ENCODE data around the gene SYT15. TPM values are rescaled to one million over a fixed set of nuclear protein-coding genes. Genes with fewer than 3 reads are reported as not detected.

Gene SYT15
- total RNA-seq, 6 donors from 2014 or later = 11.6 to 52.4 (median 25.4) TPM

DNA sequence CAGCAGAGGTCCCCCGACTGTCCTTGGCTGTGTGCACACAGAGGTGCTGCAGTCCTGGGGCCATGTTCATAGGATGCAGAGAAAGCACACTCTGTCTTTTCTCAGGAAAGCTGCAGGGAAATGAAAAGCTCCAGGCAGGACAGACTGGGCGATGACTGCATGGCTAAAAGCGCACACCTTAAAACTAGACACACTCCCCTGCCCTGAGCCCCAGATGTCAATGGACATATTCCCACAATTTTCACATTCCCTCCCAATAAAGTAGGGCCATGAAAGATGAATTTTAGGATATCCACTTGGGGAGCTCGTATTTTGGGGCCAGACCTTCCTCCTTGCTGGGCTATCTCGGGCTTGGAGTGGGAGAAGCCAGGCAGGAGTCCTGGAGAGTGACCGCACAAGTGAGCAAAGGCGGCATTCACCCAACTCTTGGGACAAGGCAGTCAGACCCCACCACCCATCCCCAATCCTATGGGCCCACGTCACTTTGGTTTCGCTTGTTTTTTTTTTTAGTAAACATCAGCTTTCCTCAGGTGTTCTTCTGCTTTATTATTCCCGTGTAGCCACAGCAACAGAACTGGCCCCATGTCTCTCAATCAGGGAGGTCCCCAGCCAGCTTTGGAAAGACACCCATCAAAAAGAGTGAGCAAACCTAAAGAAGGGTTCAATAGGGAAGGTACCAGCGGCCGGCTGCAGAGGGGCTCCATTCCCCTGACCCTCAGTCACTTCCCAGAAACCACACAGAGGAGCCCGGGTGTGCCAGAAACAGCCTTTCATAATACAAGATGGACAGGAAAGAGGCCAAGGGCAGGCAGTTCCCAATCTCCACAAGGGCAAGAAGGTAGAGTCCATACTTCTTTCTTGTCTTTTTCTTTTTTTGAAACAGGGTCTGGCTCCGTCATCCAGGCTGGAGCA, 35.2 kb upstream of the SYT15 start:
- peak; percentile 23 to 41 for DNase-seq
- 85 to 86% methylated on average over 14 of the region's 14 CpGs for WGBS, 2 donors

DNA sequence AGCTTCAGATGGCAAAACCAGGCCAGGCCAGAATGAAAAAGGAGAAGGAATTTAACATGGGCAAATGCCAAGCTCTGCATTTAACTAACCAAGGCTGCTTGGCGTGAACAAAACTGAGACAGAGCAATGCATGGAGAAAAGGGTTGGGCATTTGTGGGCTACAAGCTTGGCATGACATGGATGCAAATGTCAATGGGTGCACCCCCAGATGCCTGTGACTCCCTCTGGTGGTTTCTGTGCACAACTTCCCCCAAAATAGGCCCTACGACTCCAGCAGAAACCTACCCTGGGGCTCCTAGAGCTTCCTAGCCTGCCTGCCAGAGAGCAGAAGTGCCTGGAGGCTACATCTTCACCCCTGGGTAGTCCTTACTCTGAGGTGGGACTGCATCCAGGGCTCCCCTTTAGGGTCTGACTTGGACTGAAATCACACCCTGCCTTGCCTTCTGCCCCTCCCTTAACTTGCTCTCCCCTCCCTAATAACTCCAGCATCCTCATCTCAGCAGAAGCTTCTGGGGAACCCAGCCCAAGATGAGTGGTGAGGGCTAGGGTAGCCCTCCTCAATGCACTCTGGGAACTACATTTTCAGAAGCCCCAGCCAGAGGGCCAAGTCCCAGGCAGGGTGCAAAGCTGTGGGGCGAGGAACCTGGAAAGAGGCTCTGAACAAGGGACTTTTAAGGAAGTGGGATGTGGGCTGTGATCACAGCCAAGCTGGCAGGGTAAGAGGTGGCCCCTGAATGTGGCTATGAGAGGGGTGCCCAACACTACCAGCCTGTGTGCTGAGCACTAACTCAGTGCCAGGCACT, 33.7 kb upstream of the SYT15 start:
- no peaks in the 10 kb centered on the region for H3K27me3 ChIP-seq
- 65 to 73% methylated on average over 3 of the region's 3 CpGs for WGBS, 2 donors
- no peak for ATAC-seq (ENCODE audit: low FRiP score in 2 of 2)
- peaks cover 9 to 38% (median 16%) of the 10 kb centered on the region in 4 donors for H3K4me1 ChIP-seq
- peaks cover 0 to 7% (median 1%) of the 10 kb centered on the region in 4 donors for H3K36me3 ChIP-seq
- TF ChIP-seq EP300 (IDR thresholded peaks at IDR 0.05) = no peak
- TF ChIP-seq, protein P1, sequence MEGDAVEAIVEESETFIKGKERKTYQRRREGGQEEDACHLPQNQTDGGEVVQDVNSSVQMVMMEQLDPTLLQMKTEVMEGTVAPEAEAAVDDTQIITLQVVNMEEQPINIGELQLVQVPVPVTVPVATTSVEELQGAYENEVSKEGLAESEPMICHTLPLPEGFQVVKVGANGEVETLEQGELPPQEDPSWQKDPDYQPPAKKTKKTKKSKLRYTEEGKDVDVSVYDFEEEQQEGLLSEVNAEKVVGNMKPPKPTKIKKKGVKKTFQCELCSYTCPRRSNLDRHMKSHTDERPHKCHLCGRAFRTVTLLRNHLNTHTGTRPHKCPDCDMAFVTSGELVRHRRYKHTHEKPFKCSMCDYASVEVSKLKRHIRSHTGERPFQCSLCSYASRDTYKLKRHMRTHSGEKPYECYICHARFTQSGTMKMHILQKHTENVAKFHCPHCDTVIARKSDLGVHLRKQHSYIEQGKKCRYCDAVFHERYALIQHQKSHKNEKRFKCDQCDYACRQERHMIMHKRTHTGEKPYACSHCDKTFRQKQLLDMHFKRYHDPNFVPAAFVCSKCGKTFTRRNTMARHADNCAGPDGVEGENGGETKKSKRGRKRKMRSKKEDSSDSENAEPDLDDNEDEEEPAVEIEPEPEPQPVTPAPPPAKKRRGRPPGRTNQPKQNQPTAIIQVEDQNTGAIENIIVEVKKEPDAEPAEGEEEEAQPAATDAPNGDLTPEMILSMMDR (IDR thresholded peaks at IDR 0.05) = peak in 4 of 6 experiments; percentile 5 to 38 (median 24)
- DNase-seq = peak in 1 of 2 donors; percentile 21
- peak overlapping the region in 2 of 4 donors; percentile 21 to 47 for H3K27ac ChIP-seq
- H3K4me3 ChIP-seq = no peak overlapping the region
- H3K9me3 ChIP-seq = no peaks in the 10 kb centered on the region

More for the DNA sequence above, 35.2 kb upstream of the SYT15 start:
- ATAC-seq (ENCODE audit: low FRiP score in 2 of 2) = no peak
- Histone ChIP-seq H3K4me1 (peaks cover 9 to 47% (median 21%) of the 10 kb centered on the region in 4 donors), H3K27me3 (no peaks in the 10 kb centered on the region), H3K9me3 (no peaks in the 10 kb centered on the region), H3K36me3 (no peaks in the 10 kb centered on the region), H3K4me3 (no peak overlapping the region), H3K27ac (peak overlapping the region in 2 of 4 donors; percentile 20 to 47)
- TF ChIP-seq EP300 (IDR thresholded peaks at IDR 0.05) (no peak), POLR2AphosphoS5 (IDR thresholded peaks at IDR 0.05) (no peak), POLR2A (IDR thresholded peaks at IDR 0.05) (no peak)
- TF ChIP-seq, protein P1 (IDR thresholded peaks at IDR 0.05) = no peak

DNA sequence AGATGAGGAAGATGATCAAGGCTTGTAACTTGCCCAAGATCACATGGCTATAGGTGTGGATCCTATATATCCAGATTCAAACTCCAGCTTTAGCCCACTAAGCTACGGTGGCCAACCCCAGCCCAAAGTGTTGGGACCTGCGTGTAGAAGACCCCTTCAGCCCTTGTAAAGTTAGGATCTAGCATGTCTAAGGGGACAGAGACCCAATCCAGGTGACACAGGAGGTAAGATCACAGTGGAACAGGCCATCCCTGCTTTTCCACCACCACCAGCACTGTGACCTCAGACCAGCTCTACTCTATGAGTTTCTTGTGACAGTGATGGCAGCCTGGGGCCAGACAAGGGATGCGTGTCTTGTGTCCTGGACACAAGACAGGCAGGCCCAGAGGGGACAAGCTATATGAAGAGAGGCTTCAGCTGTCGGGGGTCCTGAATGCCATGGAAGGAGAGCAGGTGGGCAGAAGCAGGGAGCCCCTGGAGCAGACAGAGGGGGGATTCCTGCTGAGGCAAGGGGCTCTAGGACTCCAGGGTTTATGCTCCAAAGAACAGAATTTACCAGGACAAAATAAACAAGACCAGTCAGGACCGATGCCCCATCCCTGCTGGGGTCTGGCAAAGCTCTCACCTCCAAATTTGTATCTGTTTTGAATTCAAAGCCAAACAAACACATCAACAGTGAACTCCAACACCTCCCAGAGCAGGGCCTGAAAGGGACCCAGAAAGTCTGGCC, 32.9 kb upstream of the SYT15 start:
- no peak for ATAC-seq (ENCODE audit: low FRiP score in 2 of 2)
- peak in 1 of 2 donors; percentile 22 for DNase-seq
- Histone ChIP-seq H3K27ac (peak overlapping the region in 2 of 4 donors; percentile 43 to 54), H3K36me3 (peaks cover 0 to 9% (median 1%) of the 10 kb centered on the region in 4 donors), H3K4me1 (peaks cover 5 to 31% (median 9%) of the 10 kb centered on the region in 4 donors), H3K4me3 (no peak overlapping the region), H3K27me3 (no peaks in the 10 kb centered on the region), H3K9me3 (no peaks in the 10 kb centered on the region)
- 83 to 92% methylated on average over 5 of the region's 5 CpGs for WGBS, 2 donors
- TF ChIP-seq, protein P1 (IDR thresholded peaks at IDR 0.05) = no peak
- no peak for TF ChIP-seq POLR2A (IDR thresholded peaks at IDR 0.05)
- no peak for TF ChIP-seq POLR2AphosphoS5 (IDR thresholded peaks at IDR 0.05)
- TF ChIP-seq EP300 (IDR thresholded peaks at IDR 0.05) = no peak

DNA sequence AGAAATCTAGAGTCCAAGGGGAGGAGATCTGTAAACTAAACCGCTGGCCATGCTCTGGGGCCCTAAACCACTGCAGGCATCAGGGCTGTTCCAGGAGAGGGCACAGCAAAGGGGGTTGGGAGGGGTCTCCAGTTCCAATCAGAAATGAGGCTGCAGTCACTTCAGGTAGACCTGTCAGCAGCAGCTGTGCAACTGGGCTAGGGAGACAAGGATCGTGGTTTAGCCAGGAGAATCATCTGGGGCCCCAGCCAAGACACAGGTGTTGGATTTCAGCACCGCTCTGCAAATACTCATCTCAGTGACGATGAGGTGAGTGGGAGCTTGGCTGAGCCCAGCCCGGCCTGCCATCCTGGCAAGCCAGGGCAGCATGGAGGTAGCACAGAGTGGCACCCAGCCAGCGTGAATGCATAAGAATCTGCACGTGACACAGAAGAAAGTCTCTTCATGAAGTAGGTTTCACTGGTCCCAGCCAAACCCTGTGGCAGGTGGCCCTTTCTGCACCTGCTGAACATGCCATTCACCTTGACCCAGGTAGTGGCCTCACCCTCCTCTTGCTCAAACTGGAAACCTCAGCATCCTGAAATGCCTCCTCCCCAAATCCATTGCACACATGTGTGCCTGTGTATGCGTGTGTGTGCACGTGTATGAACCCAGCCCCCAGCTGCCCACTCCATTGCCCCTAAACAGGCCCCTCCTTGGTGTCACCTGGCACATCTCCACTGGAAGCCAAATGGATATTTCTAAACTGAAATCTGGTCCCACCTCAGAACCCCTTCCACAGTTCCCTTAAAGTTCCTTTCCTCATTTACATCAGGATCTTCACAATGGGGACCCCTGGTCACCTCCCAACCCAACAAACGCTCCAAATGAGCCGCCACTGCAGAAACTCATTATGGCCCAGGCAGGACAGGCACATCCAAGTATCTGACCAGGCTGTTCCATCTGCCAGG, 32.1 kb upstream of the SYT15 start:
- Histone ChIP-seq H3K36me3 (peaks cover 0 to 9% (median 1%) of the 10 kb centered on the region in 4 donors), H3K27me3 (no peaks in the 10 kb centered on the region), H3K27ac (peak overlapping the region in 3 of 4 donors; percentile 21 to 54 (median 43)), H3K4me1 (peaks cover 0 to 24% (median 4%) of the 10 kb centered on the region in 4 donors), H3K4me3 (no peak overlapping the region), H3K9me3 (no peaks in the 10 kb centered on the region)
- TF ChIP-seq, protein P1 (IDR thresholded peaks at IDR 0.05) = no peak
- no peak for TF ChIP-seq EP300 (IDR thresholded peaks at IDR 0.05)
- TF ChIP-seq POLR2A (IDR thresholded peaks at IDR 0.05) = peak in 1 of 4 donors; percentile 36
- TF ChIP-seq POLR2AphosphoS5 (IDR thresholded peaks at IDR 0.05) = peak; percentile 44 to 47
- 71 to 72% methylated on average over 11 of the region's 11 CpGs for WGBS, 2 donors
- ATAC-seq (ENCODE audit: low FRiP score in 2 of 2) = peak; percentile 1 to 56
- peak; percentile 85 to 86 for DNase-seq

Measured in upper lobe of left lung (tissue), 6 donors.